Ishikawa (cell line): ENCODE results near the gene FAM184A.

Experiments used
- CREB1 ChIP-seq: IDR thresholded peaks from 2 replicates; pipeline ENCODE4 v1.6.1; 2012; ENCODE audit warnings: low read depth
- NFIC ChIP-seq: IDR thresholded peaks from 2 replicates; pipeline ENCODE4 v1.6.1; 2012
- YY1 ChIP-seq: IDR thresholded peaks from 2 replicates; pipeline ENCODE4 v1.6.1; 2012; ENCODE audit warnings: low read depth
- TF ChIP-seq, protein P1 (sequence below): IDR thresholded peaks from 2 replicates; pipeline ENCODE4 v1.6.1; 2012

DNA sequence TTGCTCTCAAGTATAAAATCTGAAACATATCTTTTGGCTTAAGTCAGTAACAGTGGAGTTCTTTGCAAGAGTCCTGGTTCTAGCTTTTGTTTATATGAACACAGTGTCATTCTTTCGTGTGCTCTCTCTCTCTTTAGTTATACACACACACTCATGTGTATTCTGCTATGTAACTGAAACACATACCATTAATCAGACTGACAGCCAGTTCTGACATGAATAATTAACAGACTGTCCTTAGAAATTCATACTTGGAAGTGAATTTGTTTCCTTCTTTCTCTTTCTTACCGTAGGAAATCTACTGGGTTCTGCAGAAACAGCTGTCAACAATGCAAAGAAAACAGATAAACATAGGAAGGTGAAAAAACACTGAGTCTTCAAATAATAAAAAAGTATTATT is 146.0 kb downstream of the FAM184A start:
- TF ChIP-seq, protein P1, sequence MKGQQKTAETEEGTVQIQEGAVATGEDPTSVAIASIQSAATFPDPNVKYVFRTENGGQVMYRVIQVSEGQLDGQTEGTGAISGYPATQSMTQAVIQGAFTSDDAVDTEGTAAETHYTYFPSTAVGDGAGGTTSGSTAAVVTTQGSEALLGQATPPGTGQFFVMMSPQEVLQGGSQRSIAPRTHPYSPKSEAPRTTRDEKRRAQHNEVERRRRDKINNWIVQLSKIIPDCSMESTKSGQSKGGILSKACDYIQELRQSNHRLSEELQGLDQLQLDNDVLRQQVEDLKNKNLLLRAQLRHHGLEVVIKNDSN: no peak
- TF ChIP-seq YY1 (no peak), NFIC (no peak), CREB1 (no peak)
